AG20443 (cell line): ENCODE measurements around the gene PRR33.
"Not testable (repeated sequence)": the region's sequence is repeated elsewhere in the genome, so short reads cannot be mapped to it uniquely, and the experiment has no call there.

Experiments
- DNase-seq: peaks from one replicate; pipeline ENCODE4 v3.0.0; 2012; ENCODE audit warnings: low spot score, mixed read lengths

The PRR33 gene

DNA sequence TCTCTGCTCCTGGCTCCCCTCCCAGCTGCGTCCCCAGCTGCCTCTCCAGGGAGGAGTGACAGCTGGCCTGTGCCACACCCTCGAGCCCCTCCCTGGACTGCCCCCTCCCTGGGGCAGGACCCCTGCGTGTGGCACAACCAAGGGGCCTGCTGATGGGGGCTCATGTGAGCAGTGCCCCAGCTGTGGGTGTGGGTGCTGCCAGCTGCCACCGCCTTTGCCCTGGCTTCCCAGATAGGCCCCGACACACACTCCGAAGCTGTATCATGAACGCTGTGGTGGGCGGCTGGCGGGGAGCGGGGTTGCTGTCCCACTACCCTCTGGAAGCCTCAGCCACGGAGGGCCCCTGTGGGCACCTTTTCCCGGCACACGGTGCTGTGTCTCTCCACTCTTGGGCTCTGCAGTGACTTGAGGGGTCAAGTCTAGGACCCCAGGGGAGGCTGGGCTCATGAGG, 15.8 kb downstream of the PRR33 start:
- not testable (repeated sequence) for DNase-seq

DNA sequence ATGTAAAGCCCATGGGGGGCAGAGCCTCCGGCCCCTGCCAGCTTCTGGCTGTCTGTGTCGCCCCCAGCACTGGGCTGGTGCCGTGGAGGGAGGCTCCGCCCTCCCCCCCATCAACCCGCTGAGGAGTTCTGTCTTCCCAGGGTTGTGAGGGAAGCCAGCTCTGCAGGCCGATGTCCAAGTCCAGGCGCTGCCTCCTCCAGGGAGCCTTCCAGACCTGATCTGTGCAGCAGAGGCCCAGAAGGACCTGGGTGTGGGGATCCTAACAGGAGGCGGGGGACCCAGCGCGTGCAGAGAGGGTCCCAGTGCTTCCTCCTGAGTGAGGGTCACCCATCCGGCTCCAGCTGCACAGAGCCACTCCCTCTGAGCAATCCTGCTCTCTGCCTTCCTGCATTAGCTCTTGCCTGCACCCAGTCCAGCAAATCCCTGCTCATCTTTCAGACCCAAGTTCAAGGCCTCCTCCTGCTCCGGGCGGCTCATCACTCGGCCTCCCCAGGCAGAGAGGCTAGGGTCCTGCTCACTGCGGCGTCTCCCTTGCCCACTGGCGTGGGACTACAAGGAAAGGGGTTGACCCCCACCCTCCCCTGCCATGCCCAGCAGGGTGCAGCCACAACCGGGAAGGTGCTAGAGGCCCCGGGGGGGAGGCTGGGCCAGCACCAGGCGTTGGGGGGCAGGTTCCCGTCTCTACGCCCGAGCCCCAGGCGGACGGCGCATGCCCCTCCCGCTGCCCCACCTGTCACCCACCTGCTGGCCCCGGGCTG, 16.4 kb downstream of the PRR33 start:
- no peak for DNase-seq

DNA sequence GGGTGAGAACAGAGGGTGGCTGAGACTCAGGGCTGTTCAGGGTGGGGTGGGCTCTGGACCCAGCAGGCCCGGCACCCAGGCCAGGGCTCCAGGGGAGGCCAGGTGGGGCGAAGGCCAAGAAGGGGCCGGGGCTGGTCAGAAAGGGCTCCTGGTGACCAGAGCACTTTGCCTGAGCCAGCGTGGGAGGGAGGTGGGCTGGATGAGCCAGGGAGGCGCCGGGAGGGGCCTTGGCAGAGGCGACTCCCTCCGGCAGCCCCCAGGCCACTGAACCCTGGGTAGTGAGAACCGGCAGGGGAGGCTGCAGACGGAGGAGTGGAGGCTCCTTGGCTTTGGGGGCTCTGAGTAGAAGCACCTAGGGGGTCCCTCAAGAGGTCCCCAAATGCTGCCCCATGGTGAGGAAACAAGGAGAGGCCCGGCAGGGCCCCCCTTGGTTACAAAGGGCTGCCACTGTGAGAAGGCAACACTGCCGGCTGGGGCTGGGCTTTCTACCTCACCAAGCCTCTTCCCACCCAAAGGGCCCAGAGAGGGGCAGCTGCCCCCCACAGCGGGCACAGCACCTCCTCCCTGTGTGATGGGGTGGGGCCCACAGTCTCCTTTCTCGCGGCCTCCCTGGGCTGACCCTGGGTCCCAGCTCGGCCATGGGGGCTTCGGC, 17.1 kb downstream of the PRR33 start:
- not testable (repeated sequence) for DNase-seq

DNA sequence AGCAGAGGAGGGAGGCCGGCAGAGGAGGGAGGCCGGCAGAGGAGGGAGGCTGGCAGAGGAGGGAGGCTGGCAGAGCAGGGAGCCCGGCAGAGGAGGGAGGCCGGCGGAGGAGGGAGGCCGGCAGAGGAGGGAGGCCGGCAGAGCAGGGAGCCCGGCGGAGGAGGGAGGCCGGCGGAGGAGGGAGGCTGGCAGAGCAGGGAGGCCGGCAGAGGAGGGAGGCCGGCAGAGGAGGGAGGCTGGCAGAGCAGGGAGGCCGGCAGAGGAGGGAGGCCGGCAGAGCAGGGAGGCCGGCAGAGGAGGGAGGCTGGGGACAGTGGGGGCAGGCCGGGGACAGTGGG, 17.9 kb downstream of the PRR33 start:
- DNase-seq: not testable (repeated sequence)

DNA sequence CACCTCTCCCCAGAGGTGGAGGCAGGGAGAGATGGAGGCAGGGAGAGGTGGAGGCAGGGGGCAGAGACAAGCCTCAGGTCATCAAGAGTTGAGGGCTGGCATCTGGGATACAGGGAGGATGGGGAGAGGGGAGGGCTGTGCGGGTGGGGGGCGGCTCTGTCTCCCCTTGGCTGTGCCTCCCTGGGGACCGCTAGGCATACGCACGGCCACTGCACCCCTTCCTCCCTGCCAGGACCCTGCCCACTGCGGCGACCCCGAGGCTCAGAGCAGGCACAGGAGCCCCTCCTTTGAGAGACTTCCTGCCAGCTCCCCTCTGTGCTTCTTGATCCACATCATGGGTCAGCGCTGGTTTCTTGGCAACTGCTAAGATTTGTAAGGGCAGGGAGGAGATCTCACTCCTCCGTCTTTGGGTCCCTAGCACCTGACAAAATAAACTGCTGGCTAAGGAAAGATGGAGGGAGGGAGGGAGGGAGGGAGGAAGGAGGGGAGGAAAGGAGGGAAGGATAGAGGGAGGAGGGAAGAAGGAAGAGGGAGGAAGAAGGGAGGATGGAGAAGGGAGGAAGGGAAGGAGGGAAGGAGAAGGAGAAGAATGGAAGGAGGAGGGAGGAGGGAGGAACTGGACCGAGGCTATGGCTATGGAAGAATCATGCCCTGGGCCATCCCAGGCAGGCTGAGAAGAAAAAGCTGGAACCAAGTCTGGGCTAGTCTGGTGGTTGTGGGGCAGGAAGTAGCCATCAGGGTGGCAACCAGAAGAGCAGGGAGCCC, 18.5 kb downstream of the PRR33 start:
- DNase-seq: no peak

DNA sequence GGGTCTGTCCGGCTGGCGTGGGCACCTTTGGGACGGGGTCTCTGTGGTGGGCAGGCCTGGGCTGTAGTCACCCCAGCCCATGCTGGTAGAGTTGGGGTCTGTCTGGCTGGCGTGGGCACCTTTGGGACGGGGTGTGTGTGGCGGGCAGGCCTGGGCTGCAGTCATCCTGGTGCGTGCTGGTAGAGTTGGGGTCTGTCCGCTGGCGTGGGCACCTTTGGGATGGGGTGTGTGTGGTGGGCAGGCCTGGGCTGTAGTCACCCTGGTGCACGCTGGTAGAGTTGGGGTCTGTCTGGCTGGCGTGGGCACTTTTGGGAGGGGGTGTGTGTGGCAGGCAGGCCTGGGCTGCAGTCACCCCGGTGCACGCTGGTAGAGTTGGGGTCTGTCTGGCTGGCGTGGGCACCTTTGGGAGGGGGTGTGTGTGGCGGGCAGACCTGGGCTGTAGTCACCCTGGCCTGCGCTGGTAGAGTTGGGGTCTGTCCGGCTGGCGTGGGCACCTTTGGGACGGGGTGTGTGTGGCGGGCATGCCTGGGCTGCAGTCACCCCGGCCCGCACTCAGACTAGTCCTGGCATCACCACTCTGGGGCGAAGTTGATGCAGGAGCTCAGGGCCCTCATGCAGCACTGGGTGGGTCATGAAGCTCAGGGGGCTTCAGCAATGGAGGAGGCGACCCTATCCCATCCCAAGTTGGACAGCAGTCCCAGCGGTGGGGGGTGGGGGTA, 19.3 kb downstream of the PRR33 start:
- DNase-seq: no peak

DNA sequence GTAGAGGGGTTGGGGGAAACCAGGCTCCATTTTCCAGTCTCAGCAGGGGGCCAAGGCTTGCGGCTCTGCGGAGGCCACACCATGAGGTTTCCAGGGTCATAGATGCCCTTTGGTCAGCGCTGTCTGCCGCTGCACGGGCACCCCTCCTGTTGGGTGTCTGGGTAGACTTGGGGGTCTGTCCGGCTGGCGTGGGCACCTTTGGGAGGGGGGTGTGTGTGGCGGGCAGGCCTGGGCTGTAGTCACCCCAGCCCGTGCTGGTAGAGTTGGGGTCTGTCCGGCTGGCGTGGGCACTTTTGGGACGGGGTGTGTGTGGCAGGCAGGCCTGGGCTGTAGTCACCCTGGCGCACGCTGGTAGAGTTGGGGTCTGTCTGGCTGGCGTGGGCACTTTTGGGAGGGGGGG, 20.2 kb downstream of the PRR33 start:
- no peak for DNase-seq

DNA sequence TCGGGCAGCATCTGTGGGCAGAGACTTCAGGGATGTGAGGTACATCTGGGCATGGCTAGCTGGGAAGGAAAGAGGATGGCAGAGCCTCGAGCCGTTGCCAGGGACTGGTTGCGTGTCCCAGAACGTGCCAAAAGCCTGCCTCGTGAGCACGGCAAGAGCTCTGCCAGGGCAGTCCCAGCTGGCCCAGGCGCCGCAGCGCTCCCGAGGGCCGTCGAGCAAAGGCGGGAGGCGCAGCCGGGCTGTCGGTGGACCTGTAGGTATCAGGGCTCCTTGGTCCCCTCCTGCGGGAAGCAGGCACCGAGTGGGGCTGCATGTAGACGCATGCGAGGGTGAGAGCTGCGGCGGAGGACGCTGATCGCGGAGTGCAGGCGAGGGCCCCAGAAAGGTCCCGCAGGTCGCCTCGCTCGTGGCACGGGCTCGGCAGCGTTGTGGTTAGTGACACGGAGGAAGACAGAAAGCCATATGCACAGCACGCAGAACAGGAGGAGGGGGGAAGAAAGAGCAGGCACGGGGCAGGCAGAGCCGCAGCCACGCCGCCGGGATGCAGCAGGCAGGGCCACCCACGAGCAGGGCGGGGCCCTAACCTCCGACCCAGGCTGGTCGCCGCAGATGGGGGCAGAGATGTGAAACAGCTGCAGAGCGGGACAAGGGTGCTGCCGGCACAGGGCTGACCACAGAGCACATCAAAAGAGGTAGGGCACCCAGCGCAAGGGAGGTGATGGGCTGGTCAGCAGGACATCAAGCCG, 20.8 kb downstream of the PRR33 start:
- peak; percentile 55 for DNase-seq

DNA sequence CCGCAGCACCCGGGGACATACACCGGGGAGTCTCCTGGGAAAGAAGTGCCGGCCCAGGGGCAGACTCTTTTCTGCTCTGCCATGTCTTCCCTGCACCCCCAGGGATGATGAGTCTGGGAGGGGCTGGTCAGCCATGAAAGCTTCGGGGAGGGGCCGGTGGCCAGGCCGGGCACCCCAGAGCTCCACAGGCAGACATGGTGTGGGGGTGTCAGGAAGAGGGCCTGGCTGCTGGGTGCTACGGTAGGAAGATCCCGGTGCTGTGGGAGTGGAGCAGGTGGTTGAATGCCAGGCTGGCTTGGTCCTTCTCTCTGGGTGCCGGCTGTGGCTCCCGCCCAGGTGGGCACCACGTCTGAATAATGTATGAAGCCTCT, 21.4 kb downstream of the PRR33 start:
- DNase-seq: no peak

DNA sequence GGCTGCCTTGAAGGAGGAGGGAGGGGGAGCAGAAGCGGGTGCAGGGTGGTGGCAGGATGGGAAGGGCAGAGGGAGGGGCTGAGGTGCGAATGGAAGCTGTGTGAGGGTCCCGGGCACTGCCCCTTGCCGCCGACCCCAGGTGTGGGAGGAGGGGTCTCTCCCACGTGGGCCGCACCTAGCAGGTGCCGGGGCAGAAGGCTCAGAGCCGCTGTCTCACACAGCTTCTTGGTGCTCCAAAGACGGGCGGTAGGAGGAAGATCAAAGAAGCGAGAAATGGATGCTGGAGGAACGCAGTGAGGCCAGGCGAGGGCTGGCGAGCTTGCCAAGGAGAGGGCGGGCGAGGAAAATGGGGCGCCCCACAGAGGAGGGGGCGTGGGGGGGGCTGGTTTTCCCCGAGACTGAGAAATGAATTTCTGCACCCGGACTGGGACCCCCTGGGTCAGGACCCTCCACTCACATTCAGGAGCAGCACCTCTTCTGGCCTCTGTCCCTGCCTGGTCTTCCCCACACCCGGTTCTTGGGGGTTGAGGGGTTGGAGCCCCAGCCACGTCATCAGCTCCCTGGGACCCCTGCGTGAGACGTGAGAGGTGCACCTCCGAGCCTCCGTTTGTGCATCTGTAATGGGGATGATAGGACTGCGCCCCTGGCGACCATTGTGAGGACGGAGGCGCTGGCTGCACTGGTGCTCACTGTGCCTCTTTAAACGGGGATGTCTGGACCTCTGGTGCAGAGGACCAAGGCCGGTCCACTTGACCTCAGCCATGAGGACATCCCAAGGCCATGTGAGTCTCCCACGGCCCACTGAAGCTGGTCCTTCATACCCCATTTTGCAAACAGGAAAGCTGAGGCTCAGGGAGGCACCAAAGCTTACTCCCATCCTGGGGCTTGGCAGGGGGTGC, 22.0 kb downstream of the PRR33 start:
- DNase-seq: peak; percentile 65

DNA sequence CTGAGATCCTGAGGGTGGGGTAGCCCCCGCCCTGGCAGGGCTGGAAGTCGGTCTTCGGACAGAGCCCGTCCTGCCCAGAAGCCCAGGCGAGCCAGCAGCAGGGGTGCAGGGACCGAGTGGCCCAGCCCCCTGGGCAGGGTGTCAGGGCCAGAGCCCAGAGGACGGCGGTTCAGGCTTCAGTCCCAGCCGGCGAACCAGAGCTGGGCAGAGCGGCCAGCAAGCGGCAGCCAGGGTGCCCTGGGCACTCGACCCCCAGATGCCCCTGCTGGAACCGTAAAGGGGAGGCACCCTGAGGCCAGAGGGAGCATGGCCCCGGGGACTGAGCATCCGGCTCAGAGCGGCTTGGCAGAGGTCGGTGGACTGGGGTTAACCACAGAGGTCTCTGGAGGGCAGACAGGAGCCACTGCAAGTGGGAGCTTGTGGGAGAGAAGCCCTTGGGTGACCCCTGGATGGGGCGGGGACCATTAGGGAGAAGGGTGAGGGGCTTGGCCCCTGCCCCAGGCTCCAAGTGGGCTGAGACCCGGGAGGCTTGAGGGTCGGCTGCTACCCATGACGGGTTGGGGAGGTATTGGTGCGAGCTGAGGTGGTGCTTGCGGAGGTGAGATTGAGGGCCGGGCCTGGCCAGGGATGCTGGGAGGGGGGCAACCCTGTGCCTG, 22.9 kb downstream of the PRR33 start:
- no peak for DNase-seq

DNA sequence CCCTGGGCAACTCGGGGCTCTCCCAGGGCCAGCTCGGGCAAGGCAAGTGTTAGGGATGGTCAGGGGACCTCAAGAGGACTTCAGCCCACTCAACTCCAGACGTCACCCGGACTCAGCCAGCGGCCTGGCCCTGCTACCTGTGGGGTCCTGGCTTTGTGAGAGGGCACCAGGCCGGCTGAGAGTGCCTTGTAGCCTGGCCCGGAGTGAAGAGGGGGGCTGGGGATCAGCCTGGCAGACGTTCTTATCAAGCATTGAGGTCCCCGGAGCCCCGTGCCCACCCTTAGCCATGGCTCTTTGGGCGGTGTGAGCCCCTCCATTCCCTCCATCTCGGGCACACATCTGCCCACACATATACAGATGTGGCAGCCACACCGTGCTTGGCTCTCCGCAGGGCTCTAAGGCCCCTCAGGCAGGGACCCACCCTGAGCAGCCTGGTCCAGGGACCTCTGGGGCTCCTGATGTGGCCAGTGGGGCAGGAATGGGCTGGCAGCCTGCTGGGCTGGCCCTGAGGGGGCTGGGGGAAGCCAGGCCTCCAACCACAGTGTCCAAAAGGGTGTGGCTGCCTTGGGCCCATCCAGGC, 23.5 kb downstream of the PRR33 start:
- no peak for DNase-seq

DNA sequence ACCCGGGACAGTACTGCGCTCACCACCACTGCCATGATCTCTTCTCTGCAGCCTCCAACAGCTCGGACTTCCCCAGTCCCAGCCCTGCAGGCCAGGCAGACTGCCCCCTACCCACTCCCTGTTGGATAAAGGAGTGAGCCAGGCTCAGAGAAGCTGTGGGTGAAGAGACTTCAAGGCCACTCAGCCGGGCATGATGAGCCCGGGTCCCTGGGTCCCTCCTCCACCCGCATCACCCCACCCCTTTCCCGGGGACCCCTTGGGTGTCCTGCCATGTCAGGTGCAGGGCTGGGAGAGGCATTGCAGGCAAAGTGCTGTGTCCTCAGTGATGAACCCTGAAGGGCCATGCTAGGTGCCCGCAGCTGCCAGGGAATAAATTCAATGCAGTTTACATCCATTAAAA, 24.3 kb downstream of the PRR33 start:
- DNase-seq: no peak

DNA sequence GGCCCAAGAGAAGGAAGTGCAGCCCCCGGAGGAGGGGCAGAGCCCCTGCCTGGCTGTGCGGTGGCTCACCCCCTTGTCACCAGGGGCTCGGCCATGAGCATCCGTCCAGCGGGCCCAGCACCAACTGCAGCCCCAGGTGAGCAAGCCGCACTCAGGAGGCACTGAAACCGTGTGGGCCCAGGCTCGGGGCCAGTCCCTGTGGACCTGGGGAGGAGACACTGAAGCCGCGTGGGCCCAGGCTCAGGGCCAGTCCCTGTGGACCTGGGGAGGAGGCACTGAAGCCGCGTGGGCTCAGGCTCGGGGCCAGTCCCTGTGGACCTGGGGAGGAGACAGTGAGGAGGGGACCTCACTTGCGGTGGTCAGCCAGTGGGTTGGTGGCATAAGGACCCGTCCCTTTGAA, 24.9 kb downstream of the PRR33 start:
- DNase-seq: no peak

DNA sequence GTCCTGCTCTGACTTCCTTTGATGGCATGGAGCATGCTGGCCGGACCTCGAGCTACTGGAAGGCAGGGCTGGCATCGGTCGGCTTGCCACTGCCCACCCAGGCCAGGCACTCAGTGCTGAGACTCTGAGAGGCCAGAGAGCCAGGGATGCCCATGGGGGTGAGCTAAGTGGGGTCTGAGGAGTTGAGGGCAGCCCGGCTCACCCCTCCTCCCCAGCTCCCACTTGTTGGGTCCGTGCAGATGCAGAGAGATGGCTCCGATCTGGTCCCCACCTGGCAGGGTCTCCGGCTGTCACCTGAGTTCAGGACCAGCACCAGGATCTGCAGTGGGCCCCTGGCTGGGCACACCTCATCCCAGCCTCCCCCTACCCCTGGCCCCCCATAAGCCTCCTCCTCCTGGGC, 25.5 kb downstream of the PRR33 start:
- DNase-seq: no peak

DNA sequence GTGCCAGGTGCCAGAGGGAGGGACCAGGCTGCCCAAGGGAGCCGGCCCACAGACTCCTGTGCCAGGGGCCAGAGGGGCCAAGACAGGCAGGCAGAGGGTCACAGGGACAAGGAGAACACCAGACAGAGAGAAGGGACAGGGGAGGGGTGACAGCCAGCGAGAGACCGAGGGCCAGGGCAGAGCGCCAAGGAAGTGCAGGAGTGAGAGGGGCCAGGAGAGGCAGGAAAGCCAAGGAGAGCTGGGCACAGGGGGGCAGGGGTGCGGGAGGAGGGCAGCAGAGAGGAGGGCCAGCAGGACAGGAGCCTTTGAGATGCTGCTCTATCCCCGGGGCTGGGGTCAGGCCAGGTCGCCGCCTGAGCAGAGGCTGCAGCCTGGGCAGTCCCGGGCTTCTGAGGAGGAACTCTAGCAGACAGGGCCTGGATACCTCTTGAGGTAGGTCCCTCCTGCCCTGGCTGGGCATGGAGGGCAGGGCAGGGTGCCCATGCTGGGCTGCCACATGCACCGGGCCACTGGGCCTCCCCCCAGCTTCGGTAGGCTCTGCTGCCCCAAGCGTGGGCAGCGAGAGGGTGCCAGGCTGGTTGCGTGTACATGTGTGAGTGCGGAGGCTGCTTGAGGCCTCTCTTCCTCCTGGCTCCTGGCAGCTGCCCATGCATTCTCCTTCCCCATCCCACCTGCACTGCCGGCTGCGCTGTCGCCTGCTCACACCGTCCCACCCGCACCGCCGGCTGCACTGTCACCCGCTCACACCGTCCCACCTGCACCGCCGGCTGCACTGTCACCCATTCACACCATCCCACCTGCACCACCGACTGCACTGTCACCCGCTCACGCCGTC, 26.6 kb downstream of the PRR33 start:
- DNase-seq: no peak

DNA sequence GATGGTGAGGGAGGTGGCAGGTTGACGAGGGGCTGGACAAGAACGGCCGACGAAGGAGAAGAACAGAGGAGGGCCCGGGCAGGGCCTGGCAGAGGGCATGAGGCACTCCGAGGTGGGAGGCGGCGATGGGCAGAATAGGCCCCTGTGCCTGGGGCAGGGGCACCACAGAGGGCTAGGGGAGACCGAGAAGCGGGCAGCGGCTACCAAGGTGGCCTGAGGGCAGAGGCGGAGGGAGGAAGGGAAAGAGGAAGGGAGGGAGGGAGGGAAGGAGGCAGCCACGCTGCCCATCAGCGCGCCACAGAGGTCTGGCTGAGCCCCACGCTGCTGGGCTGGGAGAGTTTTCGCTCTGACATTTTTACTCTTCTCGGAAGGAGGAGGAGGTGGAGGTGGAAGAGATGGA, 27.5 kb downstream of the PRR33 start:
- DNase-seq: no peak

DNA sequence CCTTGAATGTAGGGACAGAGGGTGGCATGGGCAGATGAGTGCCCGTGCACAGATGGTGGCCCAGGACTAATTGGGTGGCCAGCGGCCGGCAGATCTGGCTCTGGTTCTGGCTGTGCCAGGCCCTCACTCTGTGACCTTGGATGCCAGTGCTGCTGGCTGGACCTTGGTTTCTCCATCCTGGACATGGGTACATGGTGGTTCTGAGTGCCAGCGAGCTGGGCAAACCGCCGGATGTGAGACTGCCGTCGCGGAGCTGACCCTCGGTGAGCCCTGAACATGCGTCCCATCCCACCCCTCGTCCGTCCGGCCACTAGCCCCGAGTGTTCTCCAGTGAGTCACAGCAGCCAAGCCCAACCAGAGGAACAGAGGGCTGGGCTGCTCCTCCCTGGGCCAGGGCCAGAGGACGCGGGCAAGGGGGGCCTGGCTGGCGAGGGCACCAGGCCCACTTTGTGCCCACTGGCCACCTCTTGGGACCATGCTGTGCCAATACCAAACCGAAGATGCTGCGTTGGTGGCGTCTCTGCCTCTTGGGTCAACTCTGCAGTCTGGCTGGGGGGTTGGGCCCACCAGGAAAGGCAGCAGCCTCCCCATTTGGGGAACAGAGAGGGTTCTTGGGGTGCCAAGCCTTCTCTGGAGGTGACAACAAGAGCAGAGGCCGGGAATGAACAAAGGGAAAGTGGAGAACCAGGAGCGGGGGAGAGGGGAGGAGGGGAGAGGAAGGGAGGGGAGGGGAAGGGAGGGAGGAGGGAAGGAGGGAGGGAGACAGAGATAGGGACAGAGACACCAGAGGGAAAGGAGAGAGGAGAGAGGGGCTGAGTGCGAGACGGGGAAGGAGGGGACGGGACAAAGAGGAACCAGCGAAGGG, 28.1 kb downstream of the PRR33 start:
- DNase-seq: peak; percentile 98
